ENCODE results near the gene OGG1. TPM values are rescaled to one million over a fixed set of nuclear protein-coding genes. Genes with fewer than 3 reads are reported as not detected.
A peak's percentile ranks its signal among the peaks of the same experiment; 100 is the strongest.

OGG1 gene
- total and polyA plus RNA-seq, 9 of the 15 experiments (the other 6 are each of a cell fraction or from before 2014, with no cell fraction given) = 6.6 to 33.0 (median 24.4) TPM

DNA sequence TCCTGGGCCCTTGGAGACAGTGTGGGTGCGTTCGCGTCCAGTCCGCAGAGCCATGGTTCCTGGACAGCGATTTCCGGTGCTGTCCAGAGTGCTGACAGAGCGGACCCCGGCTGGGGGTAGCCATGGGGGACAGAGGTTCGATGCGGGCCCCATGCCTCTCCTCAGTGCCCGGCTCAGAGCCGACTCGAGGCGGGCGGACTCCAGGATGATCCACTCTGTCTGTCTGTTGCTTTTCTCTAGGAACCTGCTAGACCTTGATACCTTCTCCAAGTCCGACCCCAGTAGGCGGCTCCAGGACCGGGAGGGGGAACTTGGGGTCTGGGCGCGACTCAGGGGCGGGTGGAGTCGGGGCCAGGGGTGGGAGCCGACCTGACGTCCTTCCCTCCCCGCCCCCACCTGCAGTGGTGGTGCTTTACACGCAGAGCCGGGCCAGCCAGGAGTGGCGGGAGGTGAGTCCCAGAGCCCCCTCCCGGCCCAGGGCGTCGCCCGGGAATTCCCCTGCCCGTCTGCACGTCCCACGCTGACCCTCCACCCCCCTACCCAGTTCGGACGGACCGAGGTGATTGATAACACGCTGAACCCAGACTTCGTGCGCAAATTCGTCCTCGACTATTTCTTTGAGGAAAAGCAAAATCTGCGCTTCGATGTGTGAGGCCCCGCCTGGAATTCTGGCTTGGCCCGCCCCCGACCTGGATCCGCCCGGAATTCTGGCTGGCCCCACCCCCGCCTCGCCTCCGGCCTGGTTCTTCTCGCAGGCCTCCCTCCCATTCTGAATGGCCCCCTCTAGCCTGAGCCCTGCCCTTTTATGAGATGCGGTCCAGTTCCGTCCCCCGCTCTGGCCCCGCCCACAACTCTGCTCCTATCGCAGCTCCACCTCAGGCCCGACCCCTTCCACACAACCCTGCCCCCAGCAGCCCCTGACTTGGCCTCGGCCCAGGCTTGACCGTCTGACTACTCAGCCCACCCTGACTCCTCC is 45.1 kb upstream of the OGG1 start (continued):
- TF ChIP-seq, protein P1, sequence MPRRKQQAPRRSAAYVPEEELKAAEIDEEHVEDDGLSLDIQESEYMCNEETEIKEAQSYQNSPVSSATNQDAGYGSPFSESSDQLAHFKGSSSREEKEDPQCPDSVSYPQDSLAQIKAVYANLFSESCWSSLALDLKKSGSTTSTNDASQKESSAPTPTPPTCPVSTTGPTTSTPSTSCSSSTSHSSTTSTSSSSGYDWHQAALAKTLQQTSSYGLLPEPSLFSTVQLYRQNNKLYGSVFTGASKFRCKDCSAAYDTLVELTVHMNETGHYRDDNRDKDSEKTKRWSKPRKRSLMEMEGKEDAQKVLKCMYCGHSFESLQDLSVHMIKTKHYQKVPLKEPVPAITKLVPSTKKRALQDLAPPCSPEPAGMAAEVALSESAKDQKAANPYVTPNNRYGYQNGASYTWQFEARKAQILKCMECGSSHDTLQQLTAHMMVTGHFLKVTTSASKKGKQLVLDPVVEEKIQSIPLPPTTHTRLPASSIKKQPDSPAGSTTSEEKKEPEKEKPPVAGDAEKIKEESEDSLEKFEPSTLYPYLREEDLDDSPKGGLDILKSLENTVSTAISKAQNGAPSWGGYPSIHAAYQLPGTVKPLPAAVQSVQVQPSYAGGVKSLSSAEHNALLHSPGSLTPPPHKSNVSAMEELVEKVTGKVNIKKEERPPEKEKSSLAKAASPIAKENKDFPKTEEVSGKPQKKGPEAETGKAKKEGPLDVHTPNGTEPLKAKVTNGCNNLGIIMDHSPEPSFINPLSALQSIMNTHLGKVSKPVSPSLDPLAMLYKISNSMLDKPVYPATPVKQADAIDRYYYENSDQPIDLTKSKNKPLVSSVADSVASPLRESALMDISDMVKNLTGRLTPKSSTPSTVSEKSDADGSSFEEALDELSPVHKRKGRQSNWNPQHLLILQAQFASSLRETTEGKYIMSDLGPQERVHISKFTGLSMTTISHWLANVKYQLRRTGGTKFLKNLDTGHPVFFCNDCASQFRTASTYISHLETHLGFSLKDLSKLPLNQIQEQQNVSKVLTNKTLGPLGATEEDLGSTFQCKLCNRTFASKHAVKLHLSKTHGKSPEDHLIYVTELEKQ (CRISPR knock-in tag; IDR thresholded peaks at IDR 0.05) = no peak
- TF ChIP-seq ZNF436 (CRISPR knock-in tag; IDR thresholded peaks at IDR 0.05) (no peak), ZNF324 (CRISPR knock-in tag; IDR thresholded peaks at IDR 0.05) (no peak), KDM2B (CRISPR knock-in tag; IDR thresholded peaks at IDR 0.05) (no peak), XRCC5 (IDR thresholded peaks at IDR 0.05; ENCODE audit: low read depth, low read length) (no peak; the same call in 1 of the 2 replicates), NCOA6 (IDR thresholded peaks at IDR 0.05) (peak; percentile 92), BCL6 (CRISPR knock-in tag; IDR thresholded peaks at IDR 0.05) (no peak), SAFB (IDR thresholded peaks at IDR 0.05; ENCODE audit: borderline replicate concordance, low read depth, low read length) (no peak), MCM3 (IDR thresholded peaks at IDR 0.05) (no peak), FOXM1 (IDR thresholded peaks at IDR 0.05; ENCODE audit: low read depth) (no peak), FOXM1 (CRISPR knock-in tag; IDR thresholded peaks at IDR 0.05; ENCODE audit: low read depth) (no peak), ETS2 (tag; IDR thresholded peaks at IDR 0.05; ENCODE audit: borderline replicate concordance, poor library complexity, severe bottlenecking) (no peak), RBM39 (optimal IDR thresholded peaks at IDR 0.05; ENCODE audit: low read depth, low read length) (no peak), ZNF121 (CRISPR knock-in tag; conservative IDR thresholded peaks at IDR 0.05) (no peak)
- TF ChIP-seq, protein P2, sequence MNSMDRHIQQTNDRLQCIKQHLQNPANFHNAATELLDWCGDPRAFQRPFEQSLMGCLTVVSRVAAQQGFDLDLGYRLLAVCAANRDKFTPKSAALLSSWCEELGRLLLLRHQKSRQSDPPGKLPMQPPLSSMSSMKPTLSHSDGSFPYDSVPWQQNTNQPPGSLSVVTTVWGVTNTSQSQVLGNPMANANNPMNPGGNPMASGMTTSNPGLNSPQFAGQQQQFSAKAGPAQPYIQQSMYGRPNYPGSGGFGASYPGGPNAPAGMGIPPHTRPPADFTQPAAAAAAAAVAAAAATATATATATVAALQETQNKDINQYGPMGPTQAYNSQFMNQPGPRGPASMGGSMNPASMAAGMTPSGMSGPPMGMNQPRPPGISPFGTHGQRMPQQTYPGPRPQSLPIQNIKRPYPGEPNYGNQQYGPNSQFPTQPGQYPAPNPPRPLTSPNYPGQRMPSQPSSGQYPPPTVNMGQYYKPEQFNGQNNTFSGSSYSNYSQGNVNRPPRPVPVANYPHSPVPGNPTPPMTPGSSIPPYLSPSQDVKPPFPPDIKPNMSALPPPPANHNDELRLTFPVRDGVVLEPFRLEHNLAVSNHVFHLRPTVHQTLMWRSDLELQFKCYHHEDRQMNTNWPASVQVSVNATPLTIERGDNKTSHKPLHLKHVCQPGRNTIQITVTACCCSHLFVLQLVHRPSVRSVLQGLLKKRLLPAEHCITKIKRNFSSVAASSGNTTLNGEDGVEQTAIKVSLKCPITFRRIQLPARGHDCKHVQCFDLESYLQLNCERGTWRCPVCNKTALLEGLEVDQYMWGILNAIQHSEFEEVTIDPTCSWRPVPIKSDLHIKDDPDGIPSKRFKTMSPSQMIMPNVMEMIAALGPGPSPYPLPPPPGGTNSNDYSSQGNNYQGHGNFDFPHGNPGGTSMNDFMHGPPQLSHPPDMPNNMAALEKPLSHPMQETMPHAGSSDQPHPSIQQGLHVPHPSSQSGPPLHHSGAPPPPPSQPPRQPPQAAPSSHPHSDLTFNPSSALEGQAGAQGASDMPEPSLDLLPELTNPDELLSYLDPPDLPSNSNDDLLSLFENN (IDR thresholded peaks at IDR 0.05; ENCODE audit: low read depth in 2 of 2, low read length in 2 of 2) = no peak
- TF ChIP-seq, protein P3, sequence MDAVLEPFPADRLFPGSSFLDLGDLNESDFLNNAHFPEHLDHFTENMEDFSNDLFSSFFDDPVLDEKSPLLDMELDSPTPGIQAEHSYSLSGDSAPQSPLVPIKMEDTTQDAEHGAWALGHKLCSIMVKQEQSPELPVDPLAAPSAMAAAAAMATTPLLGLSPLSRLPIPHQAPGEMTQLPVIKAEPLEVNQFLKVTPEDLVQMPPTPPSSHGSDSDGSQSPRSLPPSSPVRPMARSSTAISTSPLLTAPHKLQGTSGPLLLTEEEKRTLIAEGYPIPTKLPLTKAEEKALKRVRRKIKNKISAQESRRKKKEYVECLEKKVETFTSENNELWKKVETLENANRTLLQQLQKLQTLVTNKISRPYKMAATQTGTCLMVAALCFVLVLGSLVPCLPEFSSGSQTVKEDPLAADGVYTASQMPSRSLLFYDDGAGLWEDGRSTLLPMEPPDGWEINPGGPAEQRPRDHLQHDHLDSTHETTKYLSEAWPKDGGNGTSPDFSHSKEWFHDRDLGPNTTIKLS (IDR thresholded peaks at IDR 0.05; ENCODE audit: borderline replicate concordance, low read depth) = no peak
- TF ChIP-seq, protein P4, sequence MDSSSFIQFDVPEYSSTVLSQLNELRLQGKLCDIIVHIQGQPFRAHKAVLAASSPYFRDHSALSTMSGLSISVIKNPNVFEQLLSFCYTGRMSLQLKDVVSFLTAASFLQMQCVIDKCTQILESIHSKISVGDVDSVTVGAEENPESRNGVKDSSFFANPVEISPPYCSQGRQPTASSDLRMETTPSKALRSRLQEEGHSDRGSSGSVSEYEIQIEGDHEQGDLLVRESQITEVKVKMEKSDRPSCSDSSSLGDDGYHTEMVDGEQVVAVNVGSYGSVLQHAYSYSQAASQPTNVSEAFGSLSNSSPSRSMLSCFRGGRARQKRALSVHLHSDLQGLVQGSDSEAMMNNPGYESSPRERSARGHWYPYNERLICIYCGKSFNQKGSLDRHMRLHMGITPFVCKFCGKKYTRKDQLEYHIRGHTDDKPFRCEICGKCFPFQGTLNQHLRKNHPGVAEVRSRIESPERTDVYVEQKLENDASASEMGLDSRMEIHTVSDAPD (CRISPR knock-in tag; IDR thresholded peaks at IDR 0.05) = no peak
